Calu3 (cell line): Measurements from ENCODE around the gene AGPAT3. TPM values are rescaled to one million over a fixed set of nuclear protein-coding genes. Genes with fewer than 3 reads are reported as not detected.

Experiments used
- BruUV-seq: library from RNA; stranded (reverse); fragments of 400-500 nt; replicated peaks from 2 replicates; lab custom pipeline; 2021; lab: Mats Ljungman, UMichigan
- CTCF ChIA-PET: fragments of 300-600 bp; sonication (Branson Sonifier 250); formaldehyde crosslinking; loops from one replicate; lab custom pipeline; 2022; ENCODE audit warnings: antibody characterized with exemption; lab: Charles Lee
- DNase-seq: peaks from one replicate; pipeline ENCODE4 v3.0.0; 2022
- H3K27ac Mint-ChIP-seq: one replicate; pipeline ENCODE4 v1.8.0; 2022; ENCODE audit warnings: mixed read lengths; ENCODE audit not compliant: unreplicated experiment
- H3K27me3 Mint-ChIP-seq: one replicate; pipeline ENCODE4 v1.8.0; 2022; ENCODE audit warnings: mixed read lengths; ENCODE audit not compliant: unreplicated experiment
- H3K36me3 Mint-ChIP-seq: one replicate; pipeline ENCODE4 v1.8.0; 2022; ENCODE audit warnings: mild to moderate bottlenecking, moderate library complexity, mixed read lengths; ENCODE audit not compliant: insufficient read depth, unreplicated experiment
- H3K4me1 Mint-ChIP-seq: one replicate; pipeline ENCODE4 v1.8.0; 2022; ENCODE audit warnings: mild to moderate bottlenecking, low read depth, mixed read lengths; ENCODE audit not compliant: unreplicated experiment
- H3K4me3 Mint-ChIP-seq: one replicate; pipeline ENCODE4 v1.8.0; 2022; ENCODE audit warnings: mild to moderate bottlenecking, low read depth, moderate library complexity, mixed read lengths; ENCODE audit not compliant: unreplicated experiment
- H3K9me3 Mint-ChIP-seq: one replicate; pipeline ENCODE4 v1.8.0; 2022; ENCODE audit warnings: low read depth, mixed read lengths; ENCODE audit not compliant: unreplicated experiment
- CTCF ChIP-seq: fragments of 200-600 bp; IDR thresholded peaks from one replicate; pipeline ENCODE4 v1.8.0; 2022; ENCODE audit warnings: antibody characterized with exemption; ENCODE audit not compliant: unreplicated experiment
- intact Hi-C: fragments of 100-400 bp; cut with micrococcal nuclease; formaldehyde crosslinking; loops from one replicate; pipeline ENCODE4 v1.10.0; 2022; ENCODE audit not compliant: unreplicated experiment
- total RNA-seq: library from RNA; stranded (reverse); gene quantifications from 2 replicates; pipeline ENCODE4 v1.2.3, GENCODE V29; 2022

Gene AGPAT3
- total RNA-seq, 1 experiment from 2014 or later: 61.2 TPM

- Mint-ChIP-seq H3K9me3 (no peaks in the 10 kb centered on the region), H3K4me3 (no peak overlapping the region), H3K27ac (no peak overlapping the region), H3K36me3 (peaks cover 5% of the 10 kb centered on the region), H3K4me1 (no peaks in the 10 kb centered on the region), H3K27me3 (no peaks in the 10 kb centered on the region)
- CTCF ChIA-PET: no interaction called here
- DNase-seq: no peak
- intact Hi-C loops: no loop called here
- no TSS peak for BruUV-seq
- TF ChIP-seq CTCF: no peak
Measured at GRCh38 chr21:43989401-43989800, 124.4 kb downstream of the AGPAT3 start.

GRCh38 chr21:43991447-43991991 lies 126.5 kb downstream of the AGPAT3 start:
- no peaks in the 10 kb centered on the region for H3K9me3 Mint-ChIP-seq
- BruUV-seq: no TSS peak
- intact Hi-C loops: no loop called here
- H3K27me3 Mint-ChIP-seq: no peaks in the 10 kb centered on the region
- no peak for DNase-seq
- no peaks in the 10 kb centered on the region for H3K4me1 Mint-ChIP-seq
- no peak overlapping the region for H3K27ac Mint-ChIP-seq
- no peak for TF ChIP-seq CTCF
- CTCF ChIA-PET: no interaction called here
- no peak overlapping the region for H3K4me3 Mint-ChIP-seq
- H3K36me3 Mint-ChIP-seq: no peaks in the 10 kb centered on the region

GRCh38 chr21:43992121-43992520 lies 127.1 kb downstream of the AGPAT3 start:
- CTCF ChIA-PET: no interaction called here
- intact Hi-C loops: no loop called here
- no peaks in the 10 kb centered on the region for H3K4me1 Mint-ChIP-seq
- H3K36me3 Mint-ChIP-seq: no peaks in the 10 kb centered on the region
- no peak overlapping the region for H3K4me3 Mint-ChIP-seq
- H3K27ac Mint-ChIP-seq: no peak overlapping the region
- no peak for TF ChIP-seq CTCF
- H3K27me3 Mint-ChIP-seq: no peaks in the 10 kb centered on the region
- DNase-seq: no peak
- H3K9me3 Mint-ChIP-seq: no peaks in the 10 kb centered on the region
- BruUV-seq: no TSS peak

GRCh38 chr21:43993420-43993934 lies 128.5 kb downstream of the AGPAT3 start:
- Mint-ChIP-seq H3K9me3 (no peaks in the 10 kb centered on the region), H3K4me1 (no peaks in the 10 kb centered on the region), H3K4me3 (no peak overlapping the region), H3K27ac (no peak overlapping the region), H3K27me3 (no peaks in the 10 kb centered on the region), H3K36me3 (no peaks in the 10 kb centered on the region)
- no TSS peak for BruUV-seq
- CTCF ChIA-PET: no interaction called here
- no peak for TF ChIP-seq CTCF
- no peak for DNase-seq
- intact Hi-C loops: no loop called here
